GM12874 (cell line): Measurements from ENCODE around the gene ADAR.

Experiments
- CTCF ChIP-seq: IDR thresholded peaks from 2 replicates; pipeline ENCODE4 v1.5.1; 2011; ENCODE audit warnings: low read depth, mild to moderate bottlenecking, control low read depth, low read length, moderate library complexity; ENCODE audit not compliant: insufficient read depth

The ADAR gene

GRCh38 chr1:154607609-154608396 lies at the start of gene ADAR:
TSS of gene ADAR (minus strand) at chr1:154608186. CDS start at chr1:154608006, 180 bp downstream.
- TF ChIP-seq CTCF, result no peak

GRCh38 chr1:154657556-154657955 lies 49.6 kb upstream of the ADAR start:
- no peak for TF ChIP-seq CTCF

- no peak for TF ChIP-seq CTCF
Observed at GRCh38 chr1:154652893-154653292, 44.9 kb upstream of the ADAR start.

- TF ChIP-seq CTCF, result no peak
Observed at GRCh38 chr1:154641534-154641933, 33.5 kb upstream of the ADAR start.

- no peak for TF ChIP-seq CTCF
Observed at GRCh38 chr1:154639876-154640275, 31.9 kb upstream of the ADAR start.

- no peak for TF ChIP-seq CTCF
Observed at GRCh38 chr1:154635171-154635570, 27.2 kb upstream of the ADAR start.

- TF ChIP-seq CTCF, result no peak
Observed at GRCh38 chr1:154629675-154630073, 21.7 kb upstream of the ADAR start.
